Neuronal stem cell (in vitro differentiated cells): ENCODE results near the gene ACRBP.

Experiments
- DNase-seq: peaks from one replicate; pipeline ENCODE4 v3.0.0-alpha.2; 2013; ENCODE audit warnings: low spot score
- H2AFZ ChIP-seq: one replicate; pipeline ENCODE4 v1.6.1; 2013; ENCODE audit warnings: mild to moderate bottlenecking, low read length, inconsistent platforms
- H2AK5ac ChIP-seq: 2 replicates; pipeline ENCODE4 v1.6.1; 2013; ENCODE audit warnings: low read depth, mild to moderate bottlenecking, inconsistent platforms, low read length, moderate library complexity, mixed read lengths
- H2BK120ac ChIP-seq: 2 replicates; pipeline ENCODE4 v1.6.1; 2013; ENCODE audit warnings: low read depth, mild to moderate bottlenecking, inconsistent platforms, low read length, moderate library complexity, mixed read lengths
- H2BK12ac ChIP-seq: one replicate; pipeline ENCODE4 v1.6.1; 2013; ENCODE audit warnings: low read length, inconsistent platforms
- H2BK15ac ChIP-seq: 2 replicates; pipeline ENCODE4 v1.6.1; 2013; ENCODE audit warnings: mild to moderate bottlenecking, low read length, inconsistent platforms, mixed read lengths
- H2BK5ac ChIP-seq: one replicate; pipeline ENCODE4 v1.6.1; 2013; ENCODE audit warnings: inconsistent platforms, mild to moderate bottlenecking, low read length, moderate library complexity
- H3K14ac ChIP-seq: one replicate; pipeline ENCODE4 v1.6.1; 2013; ENCODE audit warnings: low read length, inconsistent platforms
- H3K18ac ChIP-seq: 2 replicates; pipeline ENCODE4 v1.6.1; 2013; ENCODE audit warnings: low read length, inconsistent platforms
- H3K23ac ChIP-seq: 2 replicates; pipeline ENCODE4 v1.6.1; 2013; ENCODE audit warnings: low read depth, mild to moderate bottlenecking, mixed read lengths, low read length, inconsistent platforms; ENCODE audit not compliant: poor library complexity
- H3K27ac ChIP-seq: replicated peaks from 3 replicates; pipeline ENCODE4 v1.5.1; 2013; ENCODE audit warnings: low read length, inconsistent platforms
- H3K27me3 ChIP-seq, 3 experiments: 2 replicates each; pipeline ENCODE4 v1.6.1; 2013; ENCODE audit warnings: low read length in 3 of 3, mild to moderate bottlenecking in 2 of 3, inconsistent platforms in 1 of 3, low read depth in 1 of 3, mixed read lengths in 1 of 3, moderate library complexity in 1 of 3; ENCODE audit not compliant: control insufficient read depth in 3 of 3, insufficient read depth in 3 of 3
- H3K36me3 ChIP-seq, 2 donors: replicated peaks in 1 of 2; 2 replicates each; pipeline ENCODE4 v1.6.1; 2013; ENCODE audit warnings: low read length in 2 of 2; ENCODE audit not compliant: control insufficient read depth in 2 of 2, insufficient read depth in 2 of 2
- H3K4ac ChIP-seq: 2 replicates; pipeline ENCODE4 v1.6.1; 2013; ENCODE audit warnings: inconsistent platforms, mild to moderate bottlenecking, low read length, moderate library complexity
- H3K4me1 ChIP-seq, 2 donors: 1 replicate in 1 of 2; 2 replicates in 1 of 2; pipeline ENCODE4 v1.6.1; 2013; ENCODE audit warnings: low read length in 2 of 2, low read depth in 1 of 2; ENCODE audit not compliant: control insufficient read depth in 2 of 2, insufficient read depth in 1 of 2
- H3K4me2 ChIP-seq: one replicate; pipeline ENCODE4 v1.6.1; 2013; ENCODE audit warnings: mild to moderate bottlenecking, low read length, inconsistent platforms; ENCODE audit not compliant: insufficient read depth, poor library complexity, severe bottlenecking
- H3K4me3 ChIP-seq, 2 donors: 2 replicates each; pipeline ENCODE4 v1.5.1; 2013; ENCODE audit warnings: low read length in 2 of 2, mild to moderate bottlenecking in 2 of 2, inconsistent platforms in 1 of 2, moderate library complexity in 1 of 2
- H3K79me1 ChIP-seq: one replicate; pipeline ENCODE4 v1.6.1; 2013; ENCODE audit warnings: low read depth, mild to moderate bottlenecking, inconsistent platforms, low read length, moderate library complexity
- H3K9ac ChIP-seq: one replicate; pipeline ENCODE4 v1.6.1; 2013; ENCODE audit warnings: mild to moderate bottlenecking, low read depth, low read length, inconsistent platforms; ENCODE audit not compliant: poor library complexity
- H3K9me3 ChIP-seq, 2 donors: replicated peaks in 1 of 2; 2 replicates each; pipeline versions ENCODE3 to v1.6.1; 2013; ENCODE audit warnings: low read length in 2 of 2, mild to moderate bottlenecking in 2 of 2, inconsistent platforms in 1 of 2, low read depth in 1 of 2, mixed read lengths in 1 of 2, moderate library complexity in 1 of 2; ENCODE audit not compliant: control insufficient read depth in 2 of 2, insufficient read depth in 1 of 2
- H4K8ac ChIP-seq: one replicate; pipeline ENCODE4 v1.6.1; 2013; ENCODE audit warnings: low read depth, mild to moderate bottlenecking, inconsistent platforms, low read length, moderate library complexity
- H4K91ac ChIP-seq: one replicate; pipeline ENCODE4 v1.6.1; 2013; ENCODE audit warnings: low read length, low read depth, mild to moderate bottlenecking, inconsistent platforms; ENCODE audit not compliant: poor library complexity
- WGBS, 2 donors: extraction: QIAGEN DNeasy Blood & Tissue Kit; methylation state at CpG; one replicate each; pipeline ENCODE4 v1.1.7; 2013; ENCODE audit warnings: missing lambda C conversion rate in 2 of 2, mixed read lengths in 1 of 2; ENCODE audit not compliant: insufficient read length in 2 of 2, insufficient replicate concordance in 1 of 2; ENCODE audit errors: extremely low coverage in 2 of 2; 5-methylcytosine and 5-hydroxymethylcytosine counted together

The ACRBP gene

GRCh38 chr12:6650832-6651231, 3.6 kb upstream of the ACRBP start:
- Histone ChIP-seq H3K14ac (no peak overlapping the region), H3K79me1 (no peaks in the 10 kb centered on the region), H3K4me1 (no peaks in the 10 kb centered on the region), H3K36me3 (peaks cover 28 to 83% of the 10 kb centered on the region in 2 donors), H3K9ac (no peak overlapping the region), H2BK120ac (no peak overlapping the region), H2BK12ac (no peak overlapping the region), H2BK15ac (no peak overlapping the region), H3K4me2 (no peak overlapping the region), H4K91ac (no peak overlapping the region), H2AK5ac (no peak overlapping the region), H3K9me3 (peaks cover 1 to 14% of the 10 kb centered on the region in 2 donors), H3K18ac (no peak overlapping the region), H3K4me3 (peak overlapping the region in 1 of 2 donors; percentile 35), H3K23ac (no peak overlapping the region), H3K27ac (no peak overlapping the region), H4K8ac (no peak overlapping the region), H2AFZ (no peak overlapping the region), H3K27me3 (no peaks in the 10 kb centered on the region), H3K4ac (no peak overlapping the region), H2BK5ac (no peak overlapping the region)
- no peak for DNase-seq
- WGBS, 2 donors, result no CpG with 5 or more reads among the region's 8 CpGs

GRCh38 chr12:6646276-6647082, 753 bp downstream of the ACRBP start:
- WGBS, 2 donors, result no CpG with 5 or more reads among the region's 28 CpGs
- Histone ChIP-seq H2BK120ac (no peak overlapping the region), H3K79me1 (no peaks in the 10 kb centered on the region), H3K4ac (no peak overlapping the region), H3K36me3 (peaks cover 14 to 40% of the 10 kb centered on the region in 2 donors), H2BK5ac (no peak overlapping the region), H2AK5ac (peak overlapping the region; percentile 47), H3K4me2 (peak overlapping the region; percentile 36), H3K27me3 (no peaks in the 10 kb centered on the region), H3K14ac (no peak overlapping the region), H4K91ac (no peak overlapping the region), H3K27ac (no peak overlapping the region), H2BK12ac (no peak overlapping the region), H3K9me3 (peaks cover 4 to 39% of the 10 kb centered on the region in 2 donors), H3K23ac (peak overlapping the region; percentile 22), H4K8ac (no peak overlapping the region), H3K4me1 (no peaks in the 10 kb centered on the region), H3K18ac (peak overlapping the region; percentile 52), H2BK15ac (no peak overlapping the region), H3K9ac (peak overlapping the region; percentile 83), H2AFZ (no peak overlapping the region), H3K4me3 (peak overlapping the region in 1 of 2 donors; percentile 68)
- no peak for DNase-seq

GRCh38 chr12:6644903-6645302, 2.3 kb downstream of the ACRBP start:
- Histone ChIP-seq H3K9me3 (peaks cover 4 to 39% of the 10 kb centered on the region in 2 donors), H3K27ac (no peak overlapping the region)
- DNase-seq, result no peak

GRCh38 chr12:6644257-6644596, 3.0 kb downstream of the ACRBP start:
- Histone ChIP-seq H3K14ac (no peak overlapping the region), H3K79me1 (no peaks in the 10 kb centered on the region), H3K9me3 (peaks cover 4 to 39% of the 10 kb centered on the region in 2 donors), H3K23ac (no peak overlapping the region), H3K18ac (no peak overlapping the region), H3K27ac (no peak overlapping the region), H4K91ac (no peak overlapping the region), H3K4ac (no peak overlapping the region), H3K27me3 (no peaks in the 10 kb centered on the region), H3K4me3 (no peak overlapping the region), H4K8ac (no peak overlapping the region), H2BK15ac (no peak overlapping the region), H3K4me2 (no peak overlapping the region), H3K36me3 (peaks cover 2 to 23% of the 10 kb centered on the region in 2 donors), H2AFZ (peak overlapping the region; percentile 51), H3K4me1 (no peaks in the 10 kb centered on the region), H3K9ac (no peak overlapping the region), H2AK5ac (no peak overlapping the region), H2BK120ac (no peak overlapping the region), H2BK5ac (no peak overlapping the region), H2BK12ac (no peak overlapping the region)
- no peak for DNase-seq
- no CpG with 5 or more reads among the region's 6 CpGs for whole genome bisulfite sequencing, 2 donors

More at GRCh38 chr12:6644903-6645302, 2.3 kb downstream of the ACRBP start:
- H3K23ac ChIP-seq, result no peak overlapping the region
- peaks cover 2 to 25% of the 10 kb centered on the region in 2 donors for H3K36me3 ChIP-seq
- no peak overlapping the region for H3K14ac ChIP-seq
- no peaks in the 10 kb centered on the region for H3K4me1 ChIP-seq
- no peak overlapping the region for H2AK5ac ChIP-seq
- H3K27me3 ChIP-seq, result no peaks in the 10 kb centered on the region
- H2BK12ac ChIP-seq, result no peak overlapping the region
- no peak overlapping the region for H2BK120ac ChIP-seq
- no CpG with 5 or more reads among the region's 5 CpGs for WGBS, 2 donors
- no peak overlapping the region for H4K91ac ChIP-seq
- no peak overlapping the region for H2BK5ac ChIP-seq
- H3K4ac ChIP-seq, result no peak overlapping the region
- H2AFZ ChIP-seq, result peak overlapping the region; percentile 51
- H3K4me2 ChIP-seq, result no peak overlapping the region
- H3K18ac ChIP-seq, result no peak overlapping the region
- H3K9ac ChIP-seq, result no peak overlapping the region
- H4K8ac ChIP-seq, result no peak overlapping the region
- no peak overlapping the region for H3K4me3 ChIP-seq
- H2BK15ac ChIP-seq, result no peak overlapping the region
- H3K79me1 ChIP-seq, result no peaks in the 10 kb centered on the region
